WTC11 (cell line): ENCODE results near the gene FBLN7. TPM values are rescaled to one million over a fixed set of nuclear protein-coding genes. Genes with fewer than 3 reads are reported as not detected.

Experiments used
- ATAC-seq: fragments of 200-7000 bp; cut with Tn5 transposase; 2 replicates; pipeline ENCODE4 v1.10.0; 2021; ENCODE audit warnings: mild to moderate bottlenecking, moderate library complexity
- CTCF ChIA-PET: fragments of 300-600 bp; sonication (Branson Sonifier 250); formaldehyde crosslinking; loops from one replicate; lab custom pipeline; 2021; ENCODE audit warnings: antibody characterized with exemption; lab: Charles Lee
- POLR2A ChIA-PET: fragments of 350-600 bp; sonication (Branson Sonifier 250); formaldehyde crosslinking; loops from one replicate; lab custom pipeline; 2021; ENCODE audit warnings: antibody characterized with exemption; lab: Charles Lee
- DNase-seq: peaks from one replicate; pipeline ENCODE4 v3.0.0; 2021; ENCODE audit warnings: low spot score
- H3K27ac Mint-ChIP-seq: 2 replicates; pipeline ENCODE4 v1.8.0; 2021; ENCODE audit warnings: mixed read lengths
- H3K27me3 Mint-ChIP-seq: 2 replicates; pipeline ENCODE4 v1.8.0; 2021; ENCODE audit warnings: low read depth, mild to moderate bottlenecking, moderate library complexity, mixed read lengths
- H3K36me3 Mint-ChIP-seq: 2 replicates; pipeline ENCODE4 v1.8.0; 2021; ENCODE audit warnings: mixed read lengths
- H3K4me1 Mint-ChIP-seq: 2 replicates; pipeline ENCODE4 v1.8.0; 2022; ENCODE audit warnings: mixed read lengths
- H3K4me3 Mint-ChIP-seq: 2 replicates; pipeline ENCODE4 v1.8.0; 2021; ENCODE audit warnings: mild to moderate bottlenecking, moderate library complexity, mixed read lengths
- H3K9me3 Mint-ChIP-seq: 2 replicates; pipeline ENCODE4 v1.8.0; 2021; ENCODE audit warnings: mixed read lengths
- ATF2 ChIP-seq: sonication (generic); formaldehyde crosslinking; IDR thresholded peaks from 2 replicates; pipeline ENCODE4 v1.8.1; 2022; ENCODE audit warnings: low read depth, missing genetic modification reagents, borderline replicate concordance
- E2F1 ChIP-seq: sonication (generic); formaldehyde crosslinking; IDR thresholded peaks from 2 replicates; pipeline ENCODE4 v1.8.0; 2022; ENCODE audit warnings: mild to moderate bottlenecking, missing genetic modification reagents
- ESRRA ChIP-seq: sonication (generic); formaldehyde crosslinking; IDR thresholded peaks from 2 replicates; pipeline ENCODE4 v1.8.1; 2022; ENCODE audit warnings: mild to moderate bottlenecking, missing genetic modification reagents, borderline replicate concordance
- GABPB1 ChIP-seq: sonication (generic); formaldehyde crosslinking; IDR thresholded peaks from 2 replicates; pipeline ENCODE4 v1.8.1; 2023; ENCODE audit warnings: mild to moderate bottlenecking, missing genetic modification reagents
- KAT7 ChIP-seq: sonication (generic); formaldehyde crosslinking; IDR thresholded peaks from 2 replicates; pipeline ENCODE4 v1.8.1; 2023; ENCODE audit warnings: missing genetic modification reagents, mild to moderate bottlenecking, borderline replicate concordance
- MAX ChIP-seq: sonication (generic); formaldehyde crosslinking; IDR thresholded peaks from 2 replicates; pipeline ENCODE4 v1.8.0; 2022; ENCODE audit warnings: mild to moderate bottlenecking, missing genetic modification reagents
- NR3C1 ChIP-seq: sonication (generic); formaldehyde crosslinking; conservative IDR thresholded peaks from 2 replicates; pipeline ENCODE4 v1.8.1; 2023; ENCODE audit warnings: low read depth, mild to moderate bottlenecking, missing genetic modification reagents
- OVOL2 ChIP-seq: fragments of 250-450 bp; sonication (Bioruptor Pico); IDR thresholded peaks from 2 replicates; pipeline ENCODE4 v1.9.0; 2021; ENCODE audit warnings: mild to moderate bottlenecking, borderline replicate concordance
- RELA ChIP-seq: sonication (generic); formaldehyde crosslinking; IDR thresholded peaks from 2 replicates; pipeline ENCODE4 v1.8.1; 2022; ENCODE audit warnings: missing genetic modification reagents, mild to moderate bottlenecking, borderline replicate concordance
- RORB ChIP-seq: fragments of 250-450 bp; sonication (Bioruptor Pico); IDR thresholded peaks from 2 replicates; pipeline ENCODE4 v1.9.0; 2021; ENCODE audit warnings: mild to moderate bottlenecking
- SP1 ChIP-seq: sonication (generic); formaldehyde crosslinking; conservative IDR thresholded peaks from 2 replicates; pipeline ENCODE4 v1.8.1; 2022; ENCODE audit warnings: missing genetic modification reagents
- STAT6 ChIP-seq: sonication (generic); formaldehyde crosslinking; conservative IDR thresholded peaks from 2 replicates; pipeline ENCODE4 v1.8.1; 2023; ENCODE audit warnings: mild to moderate bottlenecking, low read depth, missing genetic modification reagents, moderate library complexity
- TP53 ChIP-seq: sonication (generic); formaldehyde crosslinking; IDR thresholded peaks from 2 replicates; pipeline ENCODE4 v1.8.1; 2023; ENCODE audit warnings: mild to moderate bottlenecking, missing genetic modification reagents
- ZMAT4 ChIP-seq: fragments of 250-450 bp; sonication (Bioruptor Pico); IDR thresholded peaks from 2 replicates; pipeline ENCODE4 v1.9.0; 2021; ENCODE audit warnings: mild to moderate bottlenecking
- ZNF121 ChIP-seq: sonication (generic); formaldehyde crosslinking; IDR thresholded peaks from 2 replicates; pipeline ENCODE4 v1.8.0; 2023; ENCODE audit warnings: missing genetic modification reagents
- ZNF317 ChIP-seq: sonication (generic); formaldehyde crosslinking; IDR thresholded peaks from 2 replicates; pipeline ENCODE4 v1.8.1; 2023; ENCODE audit warnings: low read depth, mild to moderate bottlenecking, moderate library complexity, missing genetic modification reagents, borderline replicate concordance
- ZNF396 ChIP-seq: fragments of 250-450 bp; sonication (Bioruptor Pico); IDR thresholded peaks from 2 replicates; pipeline ENCODE4 v1.8.0; 2021; ENCODE audit warnings: mild to moderate bottlenecking, moderate library complexity, borderline replicate concordance
- ZNF423 ChIP-seq: fragments of 250-450 bp; sonication (Bioruptor Pico); IDR thresholded peaks from 2 replicates; pipeline ENCODE4 v2.1.2; 2022; ENCODE audit warnings: mild to moderate bottlenecking, moderate library complexity
- ZNF425 ChIP-seq: fragments of 250-450 bp; sonication (Bioruptor Pico); conservative IDR thresholded peaks from 2 replicates; pipeline ENCODE4 v1.9.0; 2021; ENCODE audit warnings: mild to moderate bottlenecking
- total RNA-seq: library from RNA; stranded (reverse); gene quantifications from 3 replicates; pipeline ENCODE4 v1.2.3, GENCODE V29; 2021

FBLN7 gene
- total RNA-seq, 1 experiment from 2014 or later, result 0.55 TPM

- TF ChIP-seq E2F1 (CRISPR knock-in tag) (no peak), ESRRA (CRISPR knock-in tag) (no peak), RELA (CRISPR knock-in tag) (no peak), SP1 (CRISPR knock-in tag) (no peak)
Observed at GRCh38 chr2:112185131-112185530, 46.9 kb downstream of the FBLN7 start (continued).

- no peak for TF ChIP-seq RORB (CRISPR knock-in tag)
- no peak for TF ChIP-seq OVOL2 (CRISPR knock-in tag)
- no peak for TF ChIP-seq ATF2 (CRISPR knock-in tag)
- TF ChIP-seq ZNF121, result no peak
- no peak for TF ChIP-seq STAT6 (CRISPR knock-in tag)
- TF ChIP-seq ZNF425, result no peak
- no peak for TF ChIP-seq KAT7
- no peak for TF ChIP-seq ZNF423 (CRISPR knock-in tag)
- TF ChIP-seq GABPB1 (CRISPR knock-in tag), result no peak
- TF ChIP-seq ZMAT4 (CRISPR knock-in tag), result no peak
- no peak for TF ChIP-seq ZNF317
- no peak for TF ChIP-seq TP53
- no peak for TF ChIP-seq ZNF396 (CRISPR knock-in tag)
- no peak for TF ChIP-seq MAX (CRISPR knock-in tag)
- TF ChIP-seq NR3C1 (CRISPR knock-in tag), result no peak
- no peak for ATAC-seq
- POLR2A ChIA-PET, result no interaction called here
- no peak overlapping the region for H3K4me3 Mint-ChIP-seq
- peaks cover 14% of the 10 kb centered on the region for H3K9me3 Mint-ChIP-seq
- H3K4me1 Mint-ChIP-seq, result peaks cover 6% of the 10 kb centered on the region
- no peak overlapping the region for H3K27ac Mint-ChIP-seq
- H3K27me3 Mint-ChIP-seq, result peaks cover 11% of the 10 kb centered on the region
- no peaks in the 10 kb centered on the region for H3K36me3 Mint-ChIP-seq
- CTCF ChIA-PET, result no interaction called here
- no peak for DNase-seq
Observed at GRCh38 chr2:112187046-112187715, 49.0 kb downstream of the FBLN7 start.
